NCI-H526 (cell line): ENCODE data around the gene SLCO1B1.

Source experiments
- DNase-seq, 2 experiments: peaks; one replicate each; lab custom pipeline; 2025; lab: John Stamatoyannopoulos, UW

SLCO1B1 gene

GRCh38 chr12:21221778-21222177 is 90.8 kb downstream of the SLCO1B1 start:
- no peak for DNase-seq

GRCh38 chr12:21223930-21224329 is 92.9 kb downstream of the SLCO1B1 start:
- no peak for DNase-seq

GRCh38 chr12:21234395-21234794 is 103.4 kb downstream of the SLCO1B1 start:
- DNase-seq: no peak

GRCh38 chr12:21239866-21240265 is 108.9 kb downstream of the SLCO1B1 start:
- DNase-seq: no peak

- DNase-seq: peak; percentile 38 to 40
These were observed 117.7 kb downstream of the SLCO1B1 start for GRCh38 chr12:21248679-21249078.

GRCh38 chr12:21252070-21252469 is 121.1 kb downstream of the SLCO1B1 start:
- DNase-seq: no peak

GRCh38 chr12:21257172-21257571 is 126.2 kb downstream of the SLCO1B1 start:
- no peak for DNase-seq

GRCh38 chr12:21264232-21264631 is 133.2 kb downstream of the SLCO1B1 start:
- DNase-seq: no peak

- DNase-seq: no peak
These were observed 134.9 kb downstream of the SLCO1B1 start for GRCh38 chr12:21265932-21266331.

- no peak for DNase-seq
These were observed 145.8 kb downstream of the SLCO1B1 start for GRCh38 chr12:21276826-21277225.
